GM12875 (cell line): ENCODE results near the gene MRO.

ENCODE experiments used
- H3K4me3 ChIP-seq: one replicate; pipeline ENCODE4 v1.5.1; 2011; ENCODE audit warnings: low read depth, low read length, control low read depth
- CTCF ChIP-seq: IDR thresholded peaks from 2 replicates; pipeline ENCODE4 v1.5.1; 2011; ENCODE audit warnings: low read depth, mild to moderate bottlenecking, control low read depth, inconsistent platforms, low read length, moderate library complexity, borderline replicate concordance; ENCODE audit not compliant: insufficient read depth

The MRO gene

GRCh38 chr18:50848991-50849390, 29.2 kb upstream of the MRO start:
- no peak for TF ChIP-seq CTCF

GRCh38 chr18:50848061-50848551, 28.3 kb upstream of the MRO start:
- TF ChIP-seq CTCF = no peak
- no peak overlapping the region for H3K4me3 ChIP-seq

More at GRCh38 chr18:50848991-50849390, 29.2 kb upstream of the MRO start:
- H3K4me3 ChIP-seq = no peak overlapping the region

GRCh38 chr18:50847192-50847591, 27.4 kb upstream of the MRO start:
- TF ChIP-seq CTCF = no peak
- no peak overlapping the region for H3K4me3 ChIP-seq

- no peak overlapping the region for H3K4me3 ChIP-seq
- TF ChIP-seq CTCF = no peak
These were observed 25.1 kb upstream of the MRO start for GRCh38 chr18:50844960-50845359.

GRCh38 chr18:50844554-50844953, 24.7 kb upstream of the MRO start:
- H3K4me3 ChIP-seq = no peak overlapping the region
- no peak for TF ChIP-seq CTCF

- no peak for TF ChIP-seq CTCF
- H3K4me3 ChIP-seq = no peak overlapping the region
These were observed 23.0 kb upstream of the MRO start for GRCh38 chr18:50842846-50843245.

- H3K4me3 ChIP-seq = no peak overlapping the region
- no peak for TF ChIP-seq CTCF
These were observed 20.2 kb upstream of the MRO start for GRCh38 chr18:50839996-50840395.
